HFFc6 (cell line): Measurements from ENCODE around the gene PIGU. TPM values are rescaled to one million over a fixed set of nuclear protein-coding genes. Genes with fewer than 3 reads are reported as not detected.
"Not testable (repeated sequence)": the region's sequence is repeated elsewhere in the genome, so short reads cannot be mapped to it uniquely, and the experiment has no call there.

Source experiments
- DNase-seq: peaks from one replicate; pipeline ENCODE4 v3.0.0-alpha.2; 2018
- H3K27ac Mint-ChIP-seq: 2 replicates; pipeline ENCODE4 v1.8.0; 2020; ENCODE audit warnings: mild to moderate bottlenecking, mixed read lengths
- H3K27me3 Mint-ChIP-seq: 2 replicates; pipeline ENCODE4 v1.8.0; 2021; ENCODE audit warnings: mild to moderate bottlenecking, moderate library complexity, mixed read lengths; ENCODE audit not compliant: insufficient read depth
- H3K36me3 Mint-ChIP-seq: 2 replicates; pipeline ENCODE4 v1.8.0; 2021; ENCODE audit warnings: low read depth, mixed read lengths
- H3K4me1 Mint-ChIP-seq: 2 replicates; pipeline ENCODE4 v1.8.0; 2020; ENCODE audit warnings: low read depth, mixed read lengths
- H3K4me3 Mint-ChIP-seq: 2 replicates; pipeline ENCODE4 v1.8.0; 2020; ENCODE audit warnings: mild to moderate bottlenecking, moderate library complexity, mixed read lengths
- H3K9me3 Mint-ChIP-seq: 2 replicates; pipeline ENCODE4 v1.8.0; 2020; ENCODE audit warnings: mild to moderate bottlenecking, mixed read lengths
- CTCF ChIP-seq: fragments of 200-600 bp; sonication (generic); IDR thresholded peaks from 2 replicates; pipeline ENCODE4 v1.5.0; 2021; ENCODE audit warnings: antibody characterized with exemption, mild to moderate bottlenecking
- total RNA-seq, 6 experiments: library from RNA; stranded (reverse); fragmentation: NEBNext Ultra II Directional; extraction: Animal tissue kit (Norgen Biotek cat#: 25700); gene quantifications; 2 replicates in 1 of 6; 3 replicates in 5 of 6; pipeline ENCODE4 v1.2.3, GENCODE V29; 2021

Gene PIGU
- total RNA-seq, 6 experiments from 2014 or later, result 22.5 to 28.9 (median 24.9) TPM

GRCh38 chr20:34680586-34681175 is 3.8 kb upstream of the PIGU start:
- no peak overlapping the region for H3K27ac Mint-ChIP-seq

GRCh38 chr20:34675993-34676641 is 775 bp downstream of the PIGU start:
- peaks cover 2% of the 10 kb centered on the region; the same call in 1 of the 2 replicates for H3K27me3 Mint-ChIP-seq
- no peaks in the 10 kb centered on the region for H3K36me3 Mint-ChIP-seq
- H3K4me3 Mint-ChIP-seq, result peak overlapping the region; percentile 94
- H3K4me1 Mint-ChIP-seq, result peaks cover 13% of the 10 kb centered on the region
- peak overlapping the region; percentile 94 for H3K27ac Mint-ChIP-seq
- TF ChIP-seq CTCF, result no peak
- peak; percentile 10 for DNase-seq
- H3K9me3 Mint-ChIP-seq, result no peaks in the 10 kb centered on the region

More at GRCh38 chr20:34680586-34681175, 3.8 kb upstream of the PIGU start:
- DNase-seq, result no peak
- H3K27me3 Mint-ChIP-seq, result peaks cover 2% of the 10 kb centered on the region
- H3K4me1 Mint-ChIP-seq, result peaks cover 6% of the 10 kb centered on the region
- no peaks in the 10 kb centered on the region for H3K36me3 Mint-ChIP-seq
- H3K4me3 Mint-ChIP-seq, result no peak overlapping the region
- no peaks in the 10 kb centered on the region for H3K9me3 Mint-ChIP-seq
- no peak for TF ChIP-seq CTCF

- no peak for TF ChIP-seq CTCF
- Mint-ChIP-seq H3K9me3 (no peaks in the 10 kb centered on the region), H3K4me3 (peak overlapping the region; percentile 94), H3K27ac (no peak overlapping the region), H3K4me1 (peaks cover 13% of the 10 kb centered on the region), H3K36me3 (no peaks in the 10 kb centered on the region), H3K27me3 (peaks cover 2% of the 10 kb centered on the region; the same call in 1 of the 2 replicates)
- no peak for DNase-seq
Observed at GRCh38 chr20:34675561-34675960, 1.3 kb downstream of the PIGU start.

GRCh38 chr20:34673412-34673811 is 3.5 kb downstream of the PIGU start:
- H3K4me3 Mint-ChIP-seq, result no peak overlapping the region
- no peak overlapping the region for H3K27ac Mint-ChIP-seq
- peaks cover 4% of the 10 kb centered on the region; the same call in 1 of the 2 replicates for H3K36me3 Mint-ChIP-seq
- peaks cover 13% of the 10 kb centered on the region for H3K4me1 Mint-ChIP-seq
- TF ChIP-seq CTCF, result no peak
- H3K27me3 Mint-ChIP-seq, result no peaks in the 10 kb centered on the region
- DNase-seq, result no peak
- H3K9me3 Mint-ChIP-seq, result no peaks in the 10 kb centered on the region

GRCh38 chr20:34669094-34669493 is 7.8 kb downstream of the PIGU start:
- H3K27ac Mint-ChIP-seq, result no peak overlapping the region
- no peak for TF ChIP-seq CTCF
- no peak overlapping the region for H3K4me3 Mint-ChIP-seq
- H3K4me1 Mint-ChIP-seq, result no peaks in the 10 kb centered on the region
- no peaks in the 10 kb centered on the region for H3K27me3 Mint-ChIP-seq
- H3K9me3 Mint-ChIP-seq, result no peaks in the 10 kb centered on the region
- H3K36me3 Mint-ChIP-seq, result peaks cover 4% of the 10 kb centered on the region; the same call in 1 of the 2 replicates
- DNase-seq, result no peak

GRCh38 chr20:34664751-34665150 is 12.1 kb downstream of the PIGU start:
- DNase-seq, result not testable (repeated sequence)

More at GRCh38 chr20:34664751-34665150, 12.1 kb downstream of the PIGU start:
- not testable (repeated sequence) for H3K4me3 Mint-ChIP-seq, H3K36me3 Mint-ChIP-seq, H3K9me3 Mint-ChIP-seq, H3K27ac Mint-ChIP-seq, H3K27me3 Mint-ChIP-seq
- H3K4me1 Mint-ChIP-seq, result peaks cover 24% of the 10 kb centered on the region
